ENCODE measurements around the gene SEC14L2.

Gene SEC14L2

DNA sequence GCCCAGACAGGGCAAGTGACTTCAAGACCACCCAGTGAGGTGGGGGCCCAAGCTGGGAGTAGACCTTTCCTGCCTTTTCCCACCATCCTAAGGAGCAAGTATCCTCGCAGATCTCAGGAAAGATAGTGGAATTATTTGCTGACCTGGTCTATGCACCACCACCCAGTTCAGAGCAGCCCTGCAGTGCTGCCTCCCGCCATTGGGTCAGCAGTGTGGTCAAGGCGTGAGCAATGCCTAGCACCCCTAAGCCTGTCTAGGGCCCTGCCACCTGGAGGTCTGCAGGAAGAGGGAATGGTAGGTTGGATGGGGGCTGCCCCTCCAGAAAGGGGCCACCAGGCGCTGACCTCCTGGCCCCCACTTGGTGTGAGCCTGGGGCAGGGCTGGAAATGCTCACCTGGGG is 35.3 kb downstream of the SEC14L2 start:
- Histone ChIP-seq H3K4me1 (ENCODE audit: low read length) (peaks cover 14% of the 10 kb centered on the region), H2AFZ (ENCODE audit: low read depth, low read length) (no peak overlapping the region), H3K27ac (ENCODE audit: low read length) (no peak overlapping the region), H3K4me2 (ENCODE audit: low read length) (no peak overlapping the region), H3K9me3 (ENCODE audit: insufficient read depth, low read length) (no peaks in the 10 kb centered on the region), H3K9ac (ENCODE audit: low read length) (no peak overlapping the region), H3K4me3 (ENCODE audit: low read length) (no peak overlapping the region), H3K36me3 (replicated peaks; ENCODE audit: low read depth, low read length) (peaks cover 42% of the 10 kb centered on the region), H3K27me3 (ENCODE audit: low read depth, low read length) (no peaks in the 10 kb centered on the region), H3K79me2 (ENCODE audit: low read length) (peaks cover 2% of the 10 kb centered on the region), H4K20me1 (ENCODE audit: insufficient read depth, low read length) (0 out of 2 replicates have a peak, but pooled peaks cover 2% of the 10 kb centered on the region)
- TF ChIP-seq, protein P1, sequence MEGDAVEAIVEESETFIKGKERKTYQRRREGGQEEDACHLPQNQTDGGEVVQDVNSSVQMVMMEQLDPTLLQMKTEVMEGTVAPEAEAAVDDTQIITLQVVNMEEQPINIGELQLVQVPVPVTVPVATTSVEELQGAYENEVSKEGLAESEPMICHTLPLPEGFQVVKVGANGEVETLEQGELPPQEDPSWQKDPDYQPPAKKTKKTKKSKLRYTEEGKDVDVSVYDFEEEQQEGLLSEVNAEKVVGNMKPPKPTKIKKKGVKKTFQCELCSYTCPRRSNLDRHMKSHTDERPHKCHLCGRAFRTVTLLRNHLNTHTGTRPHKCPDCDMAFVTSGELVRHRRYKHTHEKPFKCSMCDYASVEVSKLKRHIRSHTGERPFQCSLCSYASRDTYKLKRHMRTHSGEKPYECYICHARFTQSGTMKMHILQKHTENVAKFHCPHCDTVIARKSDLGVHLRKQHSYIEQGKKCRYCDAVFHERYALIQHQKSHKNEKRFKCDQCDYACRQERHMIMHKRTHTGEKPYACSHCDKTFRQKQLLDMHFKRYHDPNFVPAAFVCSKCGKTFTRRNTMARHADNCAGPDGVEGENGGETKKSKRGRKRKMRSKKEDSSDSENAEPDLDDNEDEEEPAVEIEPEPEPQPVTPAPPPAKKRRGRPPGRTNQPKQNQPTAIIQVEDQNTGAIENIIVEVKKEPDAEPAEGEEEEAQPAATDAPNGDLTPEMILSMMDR (IDR thresholded peaks at IDR 0.05; ENCODE audit: low read depth, low read length) = no peak
- TF ChIP-seq EZH2phosphoT487 (IDR thresholded peaks at IDR 0.05; ENCODE audit: low read depth) = no peak

DNA sequence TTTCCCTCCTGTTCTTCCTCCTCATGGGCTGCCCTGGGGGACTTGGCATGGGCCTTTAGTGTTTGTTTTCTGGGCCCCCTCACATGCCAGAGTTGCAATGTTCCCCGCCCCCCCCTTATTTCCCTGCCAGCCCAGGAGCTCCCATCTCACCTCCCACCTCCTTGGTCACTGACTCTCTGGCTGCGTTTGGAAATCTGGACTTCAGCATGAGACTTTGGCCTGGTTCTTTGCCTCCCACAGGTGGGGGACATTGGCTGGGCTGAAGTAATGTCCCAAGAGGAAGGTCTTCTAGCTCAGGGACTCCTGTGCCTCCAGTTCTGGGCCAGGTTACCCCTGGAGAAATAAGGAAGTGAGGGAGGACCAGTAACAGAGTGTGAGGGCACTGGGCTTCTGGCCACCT is 35.7 kb downstream of the SEC14L2 start:
- H3K9ac ChIP-seq (ENCODE audit: low read length) = no peak overlapping the region
- H3K4me1 ChIP-seq (ENCODE audit: low read length) = peaks cover 14% of the 10 kb centered on the region
- H3K9me3 ChIP-seq (ENCODE audit: insufficient read depth, low read length) = no peaks in the 10 kb centered on the region
- no peak overlapping the region for H3K4me3 ChIP-seq (ENCODE audit: low read length)
- no peaks in the 10 kb centered on the region for H3K27me3 ChIP-seq (ENCODE audit: low read depth, low read length)
- no peaks in the 10 kb centered on the region for H3K79me2 ChIP-seq (ENCODE audit: low read length)
- H2AFZ ChIP-seq (ENCODE audit: low read depth, low read length) = no peak overlapping the region
- no peaks in the 10 kb centered on the region for H4K20me1 ChIP-seq (ENCODE audit: insufficient read depth, low read length)
- no peak overlapping the region for H3K27ac ChIP-seq (ENCODE audit: low read length)
- H3K36me3 ChIP-seq (replicated peaks; ENCODE audit: low read depth, low read length) = peaks cover 38% of the 10 kb centered on the region
- H3K4me2 ChIP-seq (ENCODE audit: low read length) = no peak overlapping the region
- TF ChIP-seq, protein P1 (IDR thresholded peaks at IDR 0.05; ENCODE audit: low read depth, low read length) = no peak
- no peak for TF ChIP-seq EZH2phosphoT487 (IDR thresholded peaks at IDR 0.05; ENCODE audit: low read depth)

DNA sequence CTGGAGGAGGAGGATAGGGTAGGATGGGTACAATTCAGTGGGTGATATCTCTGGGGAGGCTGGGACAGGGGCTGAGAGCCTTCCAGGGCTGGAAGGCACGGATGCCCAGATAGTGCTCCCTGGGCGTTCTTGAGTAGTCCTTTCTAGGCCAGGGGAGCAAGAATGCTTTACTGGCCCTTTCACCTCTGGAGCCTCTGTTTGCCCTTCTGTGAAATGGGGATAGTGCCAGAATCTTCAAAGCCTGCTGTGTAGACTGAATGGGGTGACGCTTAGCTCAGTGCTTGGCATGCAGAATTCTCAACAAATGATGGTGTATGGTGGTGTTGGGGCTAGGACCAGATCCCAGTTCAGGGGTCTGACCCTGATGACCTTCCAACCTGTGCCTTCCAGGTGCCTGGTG is 36.4 kb downstream of the SEC14L2 start:
- Histone ChIP-seq H3K79me2 (ENCODE audit: low read length) (no peaks in the 10 kb centered on the region), H3K9me3 (ENCODE audit: insufficient read depth, low read length) (no peaks in the 10 kb centered on the region), H3K27me3 (ENCODE audit: low read depth, low read length) (no peaks in the 10 kb centered on the region), H3K36me3 (replicated peaks; ENCODE audit: low read depth, low read length) (peaks cover 32% of the 10 kb centered on the region), H3K9ac (ENCODE audit: low read length) (no peak overlapping the region), H2AFZ (ENCODE audit: low read depth, low read length) (no peak overlapping the region), H4K20me1 (ENCODE audit: insufficient read depth, low read length) (no peaks in the 10 kb centered on the region), H3K4me3 (ENCODE audit: low read length) (no peak overlapping the region), H3K4me2 (ENCODE audit: low read length) (no peak overlapping the region), H3K27ac (ENCODE audit: low read length) (no peak overlapping the region), H3K4me1 (ENCODE audit: low read length) (peaks cover 14% of the 10 kb centered on the region)
- no peak for TF ChIP-seq EZH2phosphoT487 (IDR thresholded peaks at IDR 0.05; ENCODE audit: low read depth)
- TF ChIP-seq, protein P1 (IDR thresholded peaks at IDR 0.05; ENCODE audit: low read depth, low read length) = no peak

DNA sequence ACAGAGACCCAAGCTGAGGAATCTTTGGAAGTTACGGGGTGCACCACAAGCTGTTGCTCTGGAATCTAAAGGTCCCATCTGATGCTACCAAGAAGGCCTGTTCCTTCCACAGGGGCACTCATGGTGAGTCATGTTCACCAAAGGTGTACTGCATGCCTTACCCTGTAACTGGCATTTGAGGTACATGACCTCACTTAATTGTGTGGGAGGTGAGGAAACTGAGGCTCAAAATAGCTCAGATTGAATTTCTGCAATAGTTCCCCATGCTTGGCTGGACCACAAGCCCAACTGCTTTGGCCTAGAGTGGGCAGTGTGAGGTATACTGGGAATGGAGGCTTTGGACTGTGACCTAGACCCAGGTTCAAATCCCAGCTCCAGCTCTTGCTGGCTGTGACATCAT is 37.0 kb downstream of the SEC14L2 start:
- Histone ChIP-seq H3K4me2 (ENCODE audit: low read length) (no peak overlapping the region), H3K36me3 (replicated peaks; ENCODE audit: low read depth, low read length) (peaks cover 28% of the 10 kb centered on the region), H3K27me3 (ENCODE audit: low read depth, low read length) (no peaks in the 10 kb centered on the region), H3K9ac (ENCODE audit: low read length) (no peak overlapping the region), H3K4me1 (ENCODE audit: low read length) (peaks cover 14% of the 10 kb centered on the region), H3K27ac (ENCODE audit: low read length) (no peak overlapping the region), H4K20me1 (ENCODE audit: insufficient read depth, low read length) (no peaks in the 10 kb centered on the region), H3K4me3 (ENCODE audit: low read length) (no peak overlapping the region), H3K9me3 (ENCODE audit: insufficient read depth, low read length) (no peaks in the 10 kb centered on the region), H2AFZ (ENCODE audit: low read depth, low read length) (no peak overlapping the region), H3K79me2 (ENCODE audit: low read length) (no peaks in the 10 kb centered on the region)
- TF ChIP-seq EZH2phosphoT487 (IDR thresholded peaks at IDR 0.05; ENCODE audit: low read depth) = no peak
- TF ChIP-seq, protein P1 (IDR thresholded peaks at IDR 0.05; ENCODE audit: low read depth, low read length) = no peak

Data from OCI-LY3 (cell line).